ENCODE results near the gene TBC1D5. TPM values are rescaled to one million over a fixed set of nuclear protein-coding genes. Genes with fewer than 3 reads are reported as not detected.

Gene TBC1D5
- total RNA-seq, 2 donors from 2014 or later: 46.8 to 71.1 TPM

DNA sequence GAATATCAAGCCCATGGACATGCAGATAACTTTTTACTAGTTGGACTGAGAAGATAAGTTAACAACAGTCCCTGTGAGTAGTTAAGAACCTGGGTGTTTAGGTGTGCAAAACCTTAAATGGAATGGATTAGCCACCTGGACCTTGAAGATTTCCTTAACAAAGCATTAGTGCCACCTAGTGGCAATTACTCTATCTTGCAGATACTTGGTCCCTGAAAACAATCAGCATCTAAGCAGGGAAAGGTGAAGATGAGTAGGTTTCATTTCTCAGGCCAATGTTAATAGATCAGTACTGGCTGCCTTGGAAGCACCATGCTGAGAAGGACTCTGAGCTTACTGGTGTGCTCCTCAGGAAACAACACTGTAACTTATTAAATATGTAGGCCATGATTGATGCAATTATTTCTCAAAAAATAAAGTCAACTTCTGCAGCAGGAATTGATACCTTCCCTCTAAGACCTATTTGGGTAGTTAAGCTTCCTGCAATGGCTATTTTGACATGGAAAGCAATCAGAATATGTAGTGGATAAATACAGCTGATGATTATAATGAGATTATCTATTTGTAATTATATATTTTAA, 329.4 kb downstream of the TBC1D5 start:
- TF ChIP-seq POLR2A (IDR thresholded peaks at IDR 0.05): no peak
- TF ChIP-seq, protein P1, sequence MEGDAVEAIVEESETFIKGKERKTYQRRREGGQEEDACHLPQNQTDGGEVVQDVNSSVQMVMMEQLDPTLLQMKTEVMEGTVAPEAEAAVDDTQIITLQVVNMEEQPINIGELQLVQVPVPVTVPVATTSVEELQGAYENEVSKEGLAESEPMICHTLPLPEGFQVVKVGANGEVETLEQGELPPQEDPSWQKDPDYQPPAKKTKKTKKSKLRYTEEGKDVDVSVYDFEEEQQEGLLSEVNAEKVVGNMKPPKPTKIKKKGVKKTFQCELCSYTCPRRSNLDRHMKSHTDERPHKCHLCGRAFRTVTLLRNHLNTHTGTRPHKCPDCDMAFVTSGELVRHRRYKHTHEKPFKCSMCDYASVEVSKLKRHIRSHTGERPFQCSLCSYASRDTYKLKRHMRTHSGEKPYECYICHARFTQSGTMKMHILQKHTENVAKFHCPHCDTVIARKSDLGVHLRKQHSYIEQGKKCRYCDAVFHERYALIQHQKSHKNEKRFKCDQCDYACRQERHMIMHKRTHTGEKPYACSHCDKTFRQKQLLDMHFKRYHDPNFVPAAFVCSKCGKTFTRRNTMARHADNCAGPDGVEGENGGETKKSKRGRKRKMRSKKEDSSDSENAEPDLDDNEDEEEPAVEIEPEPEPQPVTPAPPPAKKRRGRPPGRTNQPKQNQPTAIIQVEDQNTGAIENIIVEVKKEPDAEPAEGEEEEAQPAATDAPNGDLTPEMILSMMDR (IDR thresholded peaks at IDR 0.05): peak; percentile 53 to 80 (median 75)
- H3K36me3 ChIP-seq (replicated peaks in 1 of 2; ENCODE audit: insufficient read depth in 1 of 2, low read depth in 2 of 2): no peaks in the 10 kb centered on the region
- H3K27ac ChIP-seq: no peak overlapping the region
- H3K9me3 ChIP-seq: no peaks in the 10 kb centered on the region
- no peak overlapping the region for H3K4me3 ChIP-seq
- ATAC-seq: peak; percentile 62
- intact Hi-C loops (cut with DNase I): no loop called here
- DNase-seq: peak in 2 of 4 donors; percentile 22 to 41
- H3K4me1 ChIP-seq: no peaks in the 10 kb centered on the region
- H3K27me3 ChIP-seq: no peaks in the 10 kb centered on the region

DNA sequence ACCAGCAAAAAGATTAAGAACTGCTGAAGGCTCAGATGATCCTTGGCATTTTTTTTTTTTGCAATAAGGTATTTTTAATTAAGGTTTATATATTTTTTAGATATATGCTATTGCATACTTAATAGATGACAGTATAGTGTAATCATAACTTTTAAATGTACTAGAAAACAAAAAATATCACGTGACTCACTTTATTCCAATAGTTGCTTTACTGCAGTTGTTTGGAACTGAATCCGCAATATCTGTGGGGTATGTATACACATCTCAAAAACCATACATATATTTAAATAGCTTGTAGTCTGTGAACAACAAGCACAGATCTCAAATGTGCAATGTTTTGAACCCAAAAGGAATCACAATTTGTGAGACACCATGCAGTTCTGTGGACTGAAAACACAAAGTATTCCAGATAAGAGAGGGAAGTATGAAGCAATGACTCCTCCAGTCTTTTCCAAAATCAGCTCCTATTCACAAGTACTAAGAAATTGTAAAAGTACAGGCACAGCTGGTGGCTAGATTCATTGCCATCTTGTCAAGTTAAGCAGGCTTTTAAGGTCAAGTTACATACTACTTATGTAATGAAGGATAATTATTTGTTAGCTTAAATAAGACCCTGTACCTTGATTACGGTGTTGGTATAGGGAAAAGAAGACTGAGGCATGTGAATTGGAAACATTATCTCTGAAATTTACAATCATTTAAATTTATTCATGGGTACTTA, 331.1 kb downstream of the TBC1D5 start:
- Histone ChIP-seq H3K9me3 (no peaks in the 10 kb centered on the region), H3K27me3 (no peaks in the 10 kb centered on the region), H3K27ac (no peak overlapping the region), H3K4me3 (no peak overlapping the region), H3K36me3 (replicated peaks in 1 of 2; ENCODE audit: insufficient read depth in 1 of 2, low read depth in 2 of 2) (no peaks in the 10 kb centered on the region), H3K4me1 (no peaks in the 10 kb centered on the region)
- WGBS, 2 donors: 92 to 93% methylated on average over 3 of the region's 3 CpGs
- intact Hi-C loops (cut with DNase I): no loop called here
- no peak for ATAC-seq
- no peak for DNase-seq
- TF ChIP-seq, protein P1 (IDR thresholded peaks at IDR 0.05): no peak
- TF ChIP-seq POLR2A (IDR thresholded peaks at IDR 0.05): no peak

DNA sequence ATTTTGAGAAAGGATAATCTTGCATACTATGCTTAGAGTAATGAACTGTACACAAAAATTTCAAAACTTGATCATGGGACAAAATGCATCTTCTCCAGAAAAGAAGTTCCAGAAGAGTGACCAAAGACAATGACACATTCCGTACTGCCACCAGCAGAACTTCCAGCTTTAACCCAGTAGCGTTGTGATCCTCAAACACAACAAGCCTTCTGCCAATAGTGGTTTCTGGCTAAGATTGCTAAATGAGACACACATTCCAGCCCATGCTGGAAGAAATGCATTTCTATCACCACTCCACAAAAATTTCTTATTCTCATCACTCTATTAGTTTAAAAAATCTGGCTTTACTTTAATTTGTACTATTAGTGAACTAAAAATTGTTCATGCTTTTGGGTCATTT, 334.9 kb downstream of the TBC1D5 start:
- 90 to 93% methylated on average over 2 of the region's 2 CpGs for WGBS, 2 donors
- DNase-seq: no peak
- Histone ChIP-seq H3K27ac (no peak overlapping the region), H3K4me3 (no peak overlapping the region), H3K4me1 (no peaks in the 10 kb centered on the region), H3K27me3 (no peaks in the 10 kb centered on the region), H3K36me3 (replicated peaks in 1 of 2; ENCODE audit: insufficient read depth in 1 of 2, low read depth in 2 of 2) (peaks cover 0 to 3% of the 10 kb centered on the region in 2 donors), H3K9me3 (no peaks in the 10 kb centered on the region)
- ATAC-seq: no peak
- TF ChIP-seq, protein P1 (IDR thresholded peaks at IDR 0.05): no peak
- TF ChIP-seq POLR2A (IDR thresholded peaks at IDR 0.05): no peak
- intact Hi-C loops (cut with DNase I): loop anchor here (5.0 kb wide), 1 partner anchor 150 kb away; no protein-coding TSS in a partner anchor

DNA sequence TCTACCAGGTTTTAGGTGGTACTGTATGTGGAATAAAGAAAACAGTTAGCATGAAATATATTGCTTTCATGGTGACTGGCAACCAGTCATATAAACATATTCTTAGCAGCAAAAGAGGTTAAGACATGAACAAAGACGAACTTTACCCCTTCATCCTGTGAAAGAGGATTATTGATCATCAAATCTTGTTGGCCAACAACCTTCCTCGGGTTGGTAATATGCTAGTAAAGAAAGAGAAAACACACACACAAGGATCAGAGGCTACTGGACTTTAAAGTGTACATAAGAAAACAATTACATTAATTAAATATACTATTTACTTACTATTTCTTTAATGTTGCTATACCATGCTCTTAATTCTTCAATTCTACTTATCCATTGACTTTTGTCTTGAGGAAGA, 337.9 kb downstream of the TBC1D5 start:
- DNase-seq: no peak
- Histone ChIP-seq H3K4me3 (no peak overlapping the region), H3K4me1 (no peaks in the 10 kb centered on the region), H3K36me3 (replicated peaks in 1 of 2; ENCODE audit: insufficient read depth in 1 of 2, low read depth in 2 of 2) (peaks cover 0 to 3% of the 10 kb centered on the region in 2 donors), H3K27me3 (no peaks in the 10 kb centered on the region), H3K27ac (no peak overlapping the region), H3K9me3 (no peaks in the 10 kb centered on the region)
- TF ChIP-seq, protein P1 (IDR thresholded peaks at IDR 0.05): no peak
- TF ChIP-seq POLR2A (IDR thresholded peaks at IDR 0.05): no peak
- no peak for ATAC-seq
- 79 to 80% methylated on average over 2 of the region's 2 CpGs for WGBS, 2 donors
- intact Hi-C loops (cut with DNase I): no loop called here
